ENCODE data around the gene BAG1. TPM values are rescaled to one million over a fixed set of nuclear protein-coding genes. Genes with fewer than 3 reads are reported as not detected.

The BAG1 gene
- total RNA-seq, 2 experiments from 2014 or later: 74.9 to 81.0 TPM

DNA sequence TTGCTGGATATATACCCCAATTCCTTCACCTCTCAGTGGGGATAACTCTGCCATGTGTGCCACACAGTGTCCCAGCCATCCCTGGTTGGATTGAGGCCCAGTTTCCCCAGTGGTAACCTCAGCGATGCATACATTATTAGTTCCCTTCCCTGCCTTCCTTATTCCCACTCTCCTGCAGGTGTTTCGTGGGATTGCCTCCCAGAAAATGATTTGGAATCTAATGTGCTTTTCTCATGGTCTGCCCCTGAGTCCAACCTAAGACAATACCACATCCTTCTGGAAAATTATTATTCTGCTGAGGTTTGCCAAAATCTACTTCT is 32.9 kb downstream of the BAG1 start:
- Mint-ChIP-seq H3K27me3 (peaks cover 2% of the 10 kb centered on the region), H3K4me1 (peaks cover 2% of the 10 kb centered on the region), H3K36me3 (no peaks in the 10 kb centered on the region), H3K4me3 (no peak overlapping the region), H3K9me3 (ENCODE audit: low read depth) (no peaks in the 10 kb centered on the region), H3K27ac (no peak overlapping the region)
- DNase-seq (no peak), ATAC-seq (no peak)
- CTCF ChIA-PET: interaction anchor here (1.5 kb wide), 1 partner anchor 61 kb away, joined by 4 read pairs; no protein-coding TSS in a partner anchor

DNA sequence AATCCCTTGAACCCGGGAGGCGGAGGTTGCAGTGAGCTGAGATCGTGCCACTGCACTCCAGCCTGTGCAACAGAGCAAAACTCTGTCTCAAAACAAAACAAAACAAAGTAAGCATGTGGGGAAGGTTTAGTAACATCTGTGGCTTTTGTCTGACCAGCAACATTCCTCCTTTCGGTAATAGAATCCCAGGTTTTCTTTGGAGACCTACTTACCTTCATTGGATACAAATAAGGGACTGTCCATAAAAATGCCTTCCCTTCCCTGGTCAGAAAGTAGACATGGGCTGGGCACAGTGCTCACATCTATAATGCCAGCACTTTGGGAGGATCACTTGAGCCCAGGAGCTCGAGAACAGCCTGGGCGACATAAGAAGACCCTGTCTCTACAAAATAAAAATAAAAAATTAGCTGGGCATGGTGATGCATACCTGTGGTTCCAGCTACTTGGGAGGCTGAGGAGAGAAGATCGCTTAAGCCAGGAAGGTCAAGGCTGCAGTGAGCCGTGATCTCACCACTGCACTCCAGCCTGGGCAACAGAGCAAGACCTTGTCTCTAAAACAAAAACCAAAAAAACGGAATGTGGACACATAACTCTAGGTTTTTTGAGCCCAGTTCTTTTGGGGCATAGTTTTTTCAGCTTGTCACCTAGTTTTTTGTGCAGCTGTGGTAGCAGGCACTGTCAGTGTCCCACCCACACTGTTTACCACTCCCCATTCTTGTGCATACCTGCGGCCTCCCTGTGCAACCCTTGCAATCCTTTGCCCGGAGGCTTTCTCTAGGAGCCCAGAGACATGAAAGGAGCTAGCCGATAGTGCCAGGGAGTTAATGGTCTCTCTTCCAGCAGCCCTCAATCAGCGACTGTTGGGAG is 33.5 kb downstream of the BAG1 start:
- Mint-ChIP-seq H3K27ac (no peak overlapping the region), H3K4me1 (peaks cover 2% of the 10 kb centered on the region), H3K27me3 (peaks cover 1% of the 10 kb centered on the region), H3K36me3 (no peaks in the 10 kb centered on the region), H3K9me3 (ENCODE audit: low read depth) (no peaks in the 10 kb centered on the region), H3K4me3 (no peak overlapping the region)
- DNase-seq (no peak), ATAC-seq (no peak)
- CTCF ChIA-PET: interaction anchor here (0.5 kb wide), 1 partner anchor 254 kb away, joined by 3 read pairs; no protein-coding TSS in a partner anchor

DNA sequence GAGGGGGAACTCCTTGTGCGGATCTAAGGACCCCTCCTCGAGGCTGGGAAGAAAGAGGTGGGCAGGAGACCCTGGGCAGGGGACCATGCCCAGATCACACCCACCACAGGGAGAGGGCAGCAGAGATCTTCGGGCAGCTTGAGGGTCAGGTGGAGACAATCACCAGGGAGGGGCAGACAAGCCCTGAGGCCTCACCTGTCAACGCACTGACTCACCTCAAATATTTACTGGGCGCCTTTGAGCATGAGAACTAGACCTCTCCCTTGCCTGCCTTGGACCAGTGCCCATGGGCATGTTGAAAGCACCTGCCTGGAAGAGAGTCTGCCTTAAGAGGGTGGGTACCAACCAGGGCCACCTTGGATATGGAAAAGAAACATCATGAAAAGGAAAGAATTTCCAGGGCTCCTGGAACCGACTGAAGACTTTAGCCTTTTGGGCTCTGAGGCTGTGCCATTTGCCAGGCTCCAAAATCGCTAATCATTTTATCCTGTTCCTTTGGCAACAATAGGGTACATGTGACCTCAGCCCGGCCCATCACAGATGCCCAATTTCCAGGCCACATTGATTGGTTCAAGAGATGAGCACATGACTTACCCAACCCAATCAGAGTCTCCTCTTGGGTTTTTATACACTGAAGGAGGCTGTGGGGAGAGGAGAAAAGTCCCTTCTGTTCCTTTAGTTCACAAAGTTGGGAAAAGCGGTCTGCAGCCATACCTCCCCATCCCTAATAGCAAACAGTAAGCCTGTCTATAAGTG is 35.0 kb downstream of the BAG1 start:
- CTCF ChIA-PET: interaction anchor here (1.8 kb wide), 1 partner anchor 153 kb away, joined by 5 read pairs; the partner anchor contains the start of gene SMU1
- no peaks in the 10 kb centered on the region for H3K27me3 Mint-ChIP-seq
- no peak overlapping the region for H3K4me3 Mint-ChIP-seq
- H3K4me1 Mint-ChIP-seq: peaks cover 12% of the 10 kb centered on the region
- H3K27ac Mint-ChIP-seq: no peak overlapping the region
- ATAC-seq (no peak), DNase-seq (no peak)
- H3K9me3 Mint-ChIP-seq (ENCODE audit: low read depth): no peaks in the 10 kb centered on the region
- H3K36me3 Mint-ChIP-seq: no peaks in the 10 kb centered on the region

- peaks cover 12% of the 10 kb centered on the region for H3K4me1 Mint-ChIP-seq
- CTCF ChIA-PET: interaction anchor here (1.8 kb wide), 1 partner anchor 152 kb away, joined by 5 read pairs; the partner anchor contains the start of gene SMU1
- H3K4me3 Mint-ChIP-seq: no peak overlapping the region
- H3K27me3 Mint-ChIP-seq: no peaks in the 10 kb centered on the region
- no peak overlapping the region for H3K27ac Mint-ChIP-seq
- DNase-seq: no peak
- no peaks in the 10 kb centered on the region for H3K9me3 Mint-ChIP-seq (ENCODE audit: low read depth)
- H3K36me3 Mint-ChIP-seq: no peaks in the 10 kb centered on the region
- no peak for ATAC-seq
These were observed 35.9 kb downstream of the BAG1 start for GRCh38 chr9:33228606-33229005.

GRCh38 chr9:33227741-33228140 is 36.8 kb downstream of the BAG1 start:
- CTCF ChIA-PET: interaction anchor here (1.0 to 3.0 kb wide), 3 partner anchors 23 to 151 kb away, joined by 3 to 15 read pairs (median 5); partner anchors contain the start of gene SMU1
- no peak overlapping the region for H3K27ac Mint-ChIP-seq
- peaks cover 12% of the 10 kb centered on the region for H3K4me1 Mint-ChIP-seq
- H3K36me3 Mint-ChIP-seq: no peaks in the 10 kb centered on the region
- peaks cover 3% of the 10 kb centered on the region for H3K27me3 Mint-ChIP-seq
- no peaks in the 10 kb centered on the region for H3K9me3 Mint-ChIP-seq (ENCODE audit: low read depth)
- H3K4me3 Mint-ChIP-seq: no peak overlapping the region
- ATAC-seq (no peak), DNase-seq (no peak)

DNA sequence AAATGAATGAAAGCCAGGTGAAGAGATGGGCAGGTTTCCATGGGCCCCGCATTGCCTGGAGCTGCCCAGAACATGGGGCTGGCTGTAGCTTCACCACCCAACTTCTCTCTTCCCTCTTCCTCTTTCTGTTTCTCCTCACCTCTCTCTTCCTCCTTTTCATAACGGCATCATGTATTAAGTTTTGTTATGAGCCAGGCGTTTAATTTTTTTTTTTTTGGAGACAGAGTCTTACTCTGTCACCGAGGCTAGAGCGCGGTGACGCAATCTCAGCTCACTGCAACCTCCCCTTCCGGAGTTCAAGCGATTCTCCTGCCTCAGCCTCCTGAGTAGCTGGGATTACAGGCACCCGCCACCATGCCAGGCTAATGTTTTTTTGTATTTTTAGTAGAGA is 37.5 kb downstream of the BAG1 start:
- Mint-ChIP-seq H3K4me3 (no peak overlapping the region), H3K9me3 (ENCODE audit: low read depth) (no peaks in the 10 kb centered on the region), H3K27me3 (peaks cover 5% of the 10 kb centered on the region), H3K4me1 (peaks cover 13% of the 10 kb centered on the region), H3K27ac (no peak overlapping the region), H3K36me3 (no peaks in the 10 kb centered on the region)
- DNase-seq (no peak), ATAC-seq (no peak)
- CTCF ChIA-PET: interaction anchor here (1.0 to 3.0 kb wide), 12 partner anchors 11 to 151 kb away, joined by 3 to 15 read pairs (median 10); partner anchors contain the start of genes B4GALT1 and SMU1

DNA sequence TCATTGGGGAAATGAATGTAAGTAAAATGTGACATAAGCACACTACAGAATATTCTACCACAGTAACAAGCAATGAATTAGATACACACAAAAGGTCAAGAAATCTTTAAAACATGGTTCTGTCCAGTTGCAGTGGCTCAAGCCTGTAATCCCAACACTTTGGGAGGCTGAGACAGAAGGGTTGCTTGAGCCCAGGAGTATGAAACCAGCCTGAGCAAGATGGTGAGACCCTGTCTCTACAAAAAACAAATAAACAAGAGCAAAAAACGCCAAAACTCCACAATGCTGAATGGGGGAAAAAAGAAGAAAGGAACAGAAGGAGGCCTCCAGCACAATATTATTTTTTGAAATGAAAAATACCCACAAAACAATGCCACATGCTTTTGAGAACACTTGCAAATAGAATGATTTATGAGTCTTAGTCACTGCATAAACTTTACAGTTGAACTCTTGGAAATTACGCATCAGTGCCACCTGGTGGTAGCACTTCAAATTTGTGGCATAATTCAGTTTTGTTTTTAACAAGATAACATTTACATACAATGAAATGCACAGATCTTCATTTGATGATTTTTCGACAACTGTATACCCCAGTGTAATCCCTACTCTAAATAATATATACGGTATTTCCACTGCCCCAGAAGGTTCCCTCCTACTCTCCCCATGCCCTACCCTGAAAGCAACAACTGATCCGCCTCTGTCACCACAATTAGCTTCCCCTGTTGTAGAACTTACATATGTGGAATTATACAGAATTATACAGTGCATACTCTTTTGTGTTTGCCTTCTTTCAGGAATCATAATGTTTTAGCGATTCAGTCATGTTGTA is 39.0 kb downstream of the BAG1 start:
- H3K4me3 Mint-ChIP-seq: no peak overlapping the region
- peaks cover 28% of the 10 kb centered on the region for H3K4me1 Mint-ChIP-seq
- H3K27me3 Mint-ChIP-seq: peaks cover 5% of the 10 kb centered on the region
- DNase-seq (peak; percentile 82), ATAC-seq (peak; percentile 70)
- CTCF ChIA-PET: interaction anchor here (0.7 to 3.0 kb wide), 27 partner anchors 9 to 150 kb away, joined by 3 to 15 read pairs (median 5); partner anchors contain the start of genes B4GALT1, BAG1 and SMU1
- H3K27ac Mint-ChIP-seq: peak overlapping the region; percentile 24
- no peaks in the 10 kb centered on the region for H3K9me3 Mint-ChIP-seq (ENCODE audit: low read depth)
- no peaks in the 10 kb centered on the region for H3K36me3 Mint-ChIP-seq

DNA sequence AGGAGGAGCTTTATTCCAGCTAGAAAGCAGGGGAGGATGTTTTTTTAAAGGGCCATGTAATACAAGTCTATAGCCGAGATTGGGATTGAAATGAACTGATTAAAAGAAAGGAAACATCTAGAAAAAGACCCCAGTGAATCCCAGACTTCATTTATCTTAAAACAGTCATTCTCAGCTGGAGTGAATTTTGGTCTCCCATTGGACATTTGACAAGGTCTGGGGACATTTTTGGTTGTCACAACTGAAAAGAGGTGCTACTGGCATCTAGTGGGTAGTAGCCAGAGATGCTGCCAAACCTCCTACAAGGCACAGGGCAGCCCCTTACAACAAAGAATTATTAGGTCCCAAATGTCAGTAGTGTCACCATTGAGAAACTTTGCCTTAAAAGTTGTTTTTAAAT is 40.8 kb downstream of the BAG1 start:
- Mint-ChIP-seq H3K27ac (no peak overlapping the region), H3K4me3 (no peak overlapping the region), H3K36me3 (no peaks in the 10 kb centered on the region), H3K4me1 (peaks cover 29% of the 10 kb centered on the region), H3K9me3 (ENCODE audit: low read depth) (no peaks in the 10 kb centered on the region), H3K27me3 (peaks cover 5% of the 10 kb centered on the region)
- CTCF ChIA-PET: interaction anchor here (0.6 to 1.0 kb wide), 3 partner anchors 34 to 183 kb away, joined by 3 to 4 read pairs (median 4); no protein-coding TSS in a partner anchor
- no peak for ATAC-seq
- no peak for DNase-seq

GRCh38 chr9:33222031-33222430 is 42.5 kb downstream of the BAG1 start:
- ATAC-seq (no peak), DNase-seq (no peak)
- Mint-ChIP-seq H3K27ac (no peak overlapping the region), H3K36me3 (no peaks in the 10 kb centered on the region), H3K27me3 (peaks cover 11% of the 10 kb centered on the region), H3K9me3 (ENCODE audit: low read depth) (no peaks in the 10 kb centered on the region), H3K4me1 (peaks cover 29% of the 10 kb centered on the region), H3K4me3 (no peak overlapping the region)
- CTCF ChIA-PET: interaction anchor here (0.6 kb wide), 1 partner anchor 145 kb away, joined by 3 read pairs; no protein-coding TSS in a partner anchor

- CTCF ChIA-PET: no interaction called here
- Mint-ChIP-seq H3K9me3 (ENCODE audit: low read depth) (no peaks in the 10 kb centered on the region), H3K4me1 (peaks cover 26% of the 10 kb centered on the region), H3K36me3 (no peaks in the 10 kb centered on the region), H3K27ac (peak overlapping the region; percentile 42), H3K27me3 (peaks cover 14% of the 10 kb centered on the region), H3K4me3 (no peak overlapping the region)
- ATAC-seq (no peak), DNase-seq (no peak)
These were observed 43.0 kb downstream of the BAG1 start for GRCh38 chr9:33221568-33221884.

- Mint-ChIP-seq H3K27ac (peak overlapping the region; percentile 42), H3K9me3 (ENCODE audit: low read depth) (no peaks in the 10 kb centered on the region), H3K36me3 (no peaks in the 10 kb centered on the region), H3K4me1 (peaks cover 26% of the 10 kb centered on the region), H3K27me3 (peaks cover 19% of the 10 kb centered on the region), H3K4me3 (no peak overlapping the region)
- CTCF ChIA-PET: no interaction called here
- ATAC-seq: no peak
- DNase-seq: no peak
These were observed 43.6 kb downstream of the BAG1 start for GRCh38 chr9:33220681-33221567.

DNA sequence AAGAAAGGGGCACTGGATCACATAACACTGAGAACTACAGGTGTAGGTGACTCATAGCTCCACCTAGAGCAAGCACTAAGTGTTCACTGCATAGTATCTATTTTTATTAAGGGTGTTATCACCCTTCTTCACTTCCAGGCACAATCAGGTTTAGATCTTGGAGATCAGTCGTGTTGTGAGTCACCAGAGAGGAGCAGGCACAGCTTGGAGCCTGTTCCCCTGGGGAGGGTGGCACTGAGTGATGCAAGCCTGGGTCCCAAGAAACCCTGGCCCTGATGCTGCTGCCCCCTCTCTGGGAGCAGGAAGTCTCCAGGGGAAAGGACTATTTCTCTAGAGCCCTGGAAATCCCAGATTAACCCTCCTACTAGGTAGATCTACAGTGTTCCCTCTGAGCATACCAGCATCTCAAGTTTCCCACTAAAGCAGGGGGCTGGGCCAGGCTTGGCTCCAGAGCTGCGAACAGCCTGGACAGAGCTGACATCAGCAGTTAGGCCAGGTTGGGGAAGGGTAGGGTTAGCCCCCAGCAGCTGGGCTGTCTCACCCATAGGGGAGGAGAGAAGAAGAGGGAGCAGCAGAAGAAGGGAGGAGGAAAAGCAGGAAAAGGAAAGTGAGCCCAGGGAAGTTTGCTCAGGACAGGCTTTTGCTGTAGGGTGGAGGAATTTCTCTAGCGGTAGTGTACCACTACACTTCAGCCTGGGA is 52.7 kb downstream of the BAG1 start:
- DNase-seq (no peak), ATAC-seq (no peak)
- Mint-ChIP-seq H3K36me3 (no peaks in the 10 kb centered on the region), H3K27ac (no peak overlapping the region), H3K4me1 (peaks cover 3% of the 10 kb centered on the region), H3K4me3 (no peak overlapping the region), H3K9me3 (ENCODE audit: low read depth) (no peaks in the 10 kb centered on the region), H3K27me3 (peaks cover 15% of the 10 kb centered on the region)
- CTCF ChIA-PET: interaction anchor here (1.3 kb wide), 1 partner anchor 93 kb away, joined by 3 read pairs; no protein-coding TSS in a partner anchor

All from activated CD8-positive, alpha-beta memory T cell treated with anti-CD3 and anti-CD28 coated beads, Interleukin-2, amount 10 ng/mL, durations not matched to agents 7 days and 5 days (primary cell).